HL-60/S4 treated with phorbol 12-myristate 13-acetate at 8.2 ng/mL for 4 days and 3 days (cell line): ENCODE data around the gene KRT222.

Experiments
- in situ Hi-C: fragments of 300-500 bp; cut with MboI; formaldehyde crosslinking; loops from 2 replicates; pipeline ENCODE4 v1.15.0; 2022; ENCODE audit warnings: low sequenced_read_pairs

The KRT222 gene

GRCh38 chr17:40615841-40616476, 49.0 kb downstream of the KRT222 start:
- in situ Hi-C loops: no loop called here

- in situ Hi-C loops: no loop called here
Measured at GRCh38 chr17:40615068-40615840, 49.7 kb downstream of the KRT222 start.

DNA sequence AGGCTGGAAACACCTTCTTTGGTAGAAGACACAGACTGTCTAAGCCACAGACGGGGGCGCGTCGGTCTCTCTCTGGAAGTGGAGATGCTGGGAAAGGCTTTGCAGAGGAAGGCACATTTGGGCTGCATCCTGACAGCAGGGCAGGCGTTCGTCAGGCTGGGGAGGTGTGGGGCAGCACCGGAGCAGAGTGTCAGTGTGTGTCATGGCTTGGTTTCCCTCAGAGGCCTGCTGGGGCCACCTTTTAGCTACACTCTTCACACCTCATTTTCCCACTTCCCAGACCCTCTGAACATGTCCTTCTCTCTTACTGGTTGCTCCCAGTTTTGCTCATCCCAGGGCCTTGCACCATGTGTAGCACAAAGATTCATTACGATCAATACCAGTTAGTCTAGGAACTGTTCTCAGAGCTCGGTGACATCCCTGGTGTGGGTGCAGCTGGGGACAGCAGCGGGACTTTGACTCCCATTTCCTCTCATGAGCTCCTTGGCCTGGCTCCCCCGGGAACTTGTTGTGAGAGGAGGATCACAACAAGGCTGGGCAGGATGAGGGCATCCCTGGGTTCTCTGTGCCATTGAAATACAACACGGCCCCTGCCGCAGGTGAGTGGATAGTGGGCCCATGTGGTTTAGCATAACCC, 50.4 kb downstream of the KRT222 start:
- in situ Hi-C loops: no loop called here

DNA sequence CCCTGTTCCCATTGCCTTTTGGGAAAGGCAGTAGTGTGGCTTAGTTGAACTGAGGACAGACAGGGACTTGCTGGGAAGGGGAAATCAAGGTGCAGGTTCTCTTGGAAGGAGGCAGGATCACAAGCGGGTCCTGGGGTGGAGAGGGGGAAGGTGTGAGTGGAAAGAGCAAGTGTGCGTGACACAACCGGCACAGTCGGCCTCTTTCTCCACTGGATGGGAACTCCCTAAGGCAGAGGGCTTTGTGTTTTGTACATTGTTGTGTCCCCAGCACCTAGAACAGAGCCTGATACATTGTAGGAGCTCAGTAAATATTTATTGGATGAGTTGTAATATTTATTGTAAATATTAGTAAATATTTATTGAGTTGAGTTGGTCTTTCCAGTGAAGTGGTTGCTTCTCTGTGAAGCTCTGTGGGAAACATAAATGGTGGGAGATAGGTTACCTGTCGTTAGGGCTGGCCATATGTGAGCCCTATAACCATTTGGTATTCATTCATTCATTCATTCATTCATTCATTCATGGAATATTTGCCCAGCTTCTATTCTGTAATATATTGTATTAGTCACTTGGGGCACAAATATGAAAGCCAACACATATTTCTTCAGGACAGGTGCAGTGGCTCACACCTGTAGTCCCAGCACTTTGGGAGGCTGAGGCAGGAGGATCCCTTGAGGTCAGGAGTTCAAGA, 51.4 kb downstream of the KRT222 start:
- in situ Hi-C loops: no loop called here

DNA sequence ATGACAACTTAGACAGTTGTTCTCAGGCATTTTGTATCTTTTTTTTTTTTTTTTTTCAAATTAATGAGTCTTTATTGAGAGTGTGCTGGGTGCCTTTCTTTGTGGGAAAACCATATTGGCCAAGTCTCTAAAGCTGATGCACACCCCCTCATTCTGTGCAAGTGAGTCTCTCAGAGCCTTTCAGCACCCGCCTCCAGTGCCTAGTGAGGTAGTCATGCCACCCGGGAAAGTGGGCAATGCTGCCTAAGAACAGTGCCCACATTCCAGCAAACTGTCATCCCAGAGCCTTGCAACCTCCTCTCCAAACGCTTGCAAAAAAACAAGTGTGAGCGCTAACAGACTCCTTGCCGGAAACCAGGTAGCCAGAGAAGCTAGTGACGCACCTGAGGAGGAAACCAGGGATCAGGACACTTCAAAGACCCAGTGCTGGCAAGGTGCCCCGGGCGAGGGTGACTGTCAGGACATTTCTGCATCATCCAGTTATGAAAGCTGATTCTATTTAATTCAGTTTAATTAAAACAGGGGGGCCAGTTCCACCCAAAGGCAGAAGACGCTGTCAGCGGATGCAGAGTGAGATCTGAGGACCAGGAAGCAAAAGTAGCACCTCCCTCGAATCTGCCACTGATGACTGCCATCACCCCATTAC, 52.3 kb downstream of the KRT222 start:
- in situ Hi-C loops: no loop called here

GRCh38 chr17:40611840-40612474, 53.0 kb downstream of the KRT222 start:
- in situ Hi-C loops: no loop called here

- in situ Hi-C loops: no loop called here
Measured at GRCh38 chr17:40610359-40610758, 54.6 kb downstream of the KRT222 start.

DNA sequence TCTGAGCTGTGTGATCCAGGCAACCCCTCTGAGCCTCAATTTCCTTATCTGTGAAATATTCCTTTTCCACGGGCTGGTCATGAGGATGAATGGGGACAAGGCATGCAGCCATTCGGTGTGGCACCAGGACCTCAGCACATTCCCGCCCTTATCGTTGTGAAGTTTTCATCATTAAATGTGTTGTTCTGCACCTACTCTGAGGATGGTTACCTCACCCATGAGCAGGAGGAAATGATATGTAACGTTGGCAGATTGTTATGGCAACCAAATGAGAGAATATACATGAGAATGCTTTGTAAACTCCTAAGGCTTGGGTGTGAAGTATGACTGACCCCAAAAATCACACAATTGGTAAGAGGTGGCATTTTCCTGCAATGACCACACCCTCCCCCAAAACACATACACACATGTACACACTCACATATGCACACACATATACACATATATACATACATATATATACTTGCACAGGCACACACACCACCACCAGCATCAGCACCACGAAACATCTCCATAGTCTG, 56.9 kb downstream of the KRT222 start:
- in situ Hi-C loops: no loop called here

GRCh38 chr17:40607641-40608040, 57.3 kb downstream of the KRT222 start:
- in situ Hi-C loops: no loop called here

DNA sequence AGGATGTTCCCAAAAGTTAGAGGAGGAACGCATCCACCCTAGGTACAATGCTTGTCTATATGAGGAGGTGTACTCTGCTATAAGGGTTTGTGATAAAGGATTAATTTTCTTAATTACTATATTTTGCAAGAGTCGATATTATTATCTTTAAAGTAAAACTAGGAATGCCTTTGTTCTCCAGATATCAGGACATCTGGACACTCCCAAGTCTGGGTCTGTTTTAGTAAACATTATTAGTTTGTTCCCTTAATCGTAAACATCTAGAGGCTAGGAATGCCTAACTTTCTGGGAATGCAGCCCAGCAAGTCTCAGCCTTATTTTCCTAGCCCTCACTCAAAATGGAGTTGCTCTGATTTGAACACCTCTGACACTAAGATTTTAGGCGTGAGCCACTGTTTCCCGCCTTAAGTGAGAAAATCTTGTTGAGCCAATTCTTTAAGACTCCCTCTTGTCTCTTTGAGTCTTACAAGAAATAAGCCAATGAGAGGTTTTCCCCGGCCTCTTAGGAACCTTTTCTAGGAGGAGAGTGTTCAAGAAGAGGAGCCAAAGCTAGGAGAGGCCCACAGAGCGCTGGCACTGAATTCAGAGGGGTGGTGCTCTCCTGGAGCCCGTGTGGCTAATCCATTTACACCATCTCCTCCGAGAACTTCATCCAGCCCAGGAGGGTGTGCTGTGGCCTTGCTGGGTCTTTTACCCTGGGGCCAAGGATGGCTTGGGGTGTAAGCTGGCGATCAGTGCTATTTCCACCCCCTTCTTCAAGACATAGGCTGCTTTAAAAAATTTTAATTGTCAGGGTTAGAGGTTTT, 58.2 kb downstream of the KRT222 start:
- in situ Hi-C loops: no loop called here

DNA sequence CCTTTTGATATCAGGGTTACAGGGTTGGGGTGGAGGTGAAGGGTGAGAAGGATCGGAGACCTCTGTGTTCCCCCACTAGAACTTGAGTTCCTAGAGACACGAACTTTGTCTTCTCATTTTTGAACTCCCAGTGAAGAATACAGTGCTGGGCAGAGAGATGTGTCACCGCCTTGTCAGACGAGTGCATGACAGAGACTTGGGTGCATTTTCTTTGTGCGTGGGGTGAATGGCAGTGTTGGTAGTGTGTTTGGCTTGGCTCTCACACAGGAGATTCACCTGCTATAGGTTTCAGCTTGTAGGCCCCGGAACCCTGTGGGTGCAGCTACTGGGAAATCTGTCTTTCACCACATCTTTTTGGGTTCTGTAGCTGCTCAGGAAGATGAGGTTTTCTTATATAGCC, 59.7 kb downstream of the KRT222 start:
- in situ Hi-C loops: no loop called here
